Endothelial cell of umbilical vein (primary cell): Measurements from ENCODE around the gene KRTAP25-1.

ENCODE experiments used
- CTCF ChIP-seq, 2 donors: IDR thresholded peaks; 1 replicate in 1 of 2; 2 replicates in 1 of 2; pipeline ENCODE4 v1.5.1; 2011; ENCODE audit warnings: low read length in 2 of 2, mild to moderate bottlenecking in 2 of 2, moderate library complexity in 2 of 2, control low read depth in 1 of 2, inconsistent platforms in 1 of 2, low read depth in 1 of 2; ENCODE audit not compliant: insufficient read depth in 1 of 2; ENCODE audit errors: extremely low read depth in 1 of 2
- MYC ChIP-seq: IDR thresholded peaks from one replicate; pipeline ENCODE4 v1.6.1; 2011; ENCODE audit warnings: mild to moderate bottlenecking, low read depth, low read length
- POLR2AphosphoS5 ChIP-seq: IDR thresholded peaks from 2 replicates; pipeline ENCODE4 v1.6.1; 2012; ENCODE audit warnings: low read depth, mild to moderate bottlenecking, control low read depth, low read length, moderate library complexity; ENCODE audit not compliant: insufficient read depth

GRCh38 chr21:30243691-30244090, 45.6 kb downstream of the KRTAP25-1 start:
- TF ChIP-seq CTCF (IDR thresholded peaks at IDR 0.05; ENCODE audit: extremely low read depth in 1 of 2, insufficient read depth in 1 of 2, low read depth in 1 of 2, low read length in 2 of 2) (no peak), MYC (no peak), POLR2AphosphoS5 (no peak)
